Activated CD8-positive, alpha-beta T cell treated with anti-CD3 and anti-CD28 coated beads for 36 hours (primary cell): ENCODE measurements around the gene NKD1. TPM values are rescaled to one million over a fixed set of nuclear protein-coding genes. Genes with fewer than 3 reads are reported as not detected.

Source experiments
- ATAC-seq: fragments of 200-7000 bp; cut with Tn5 transposase; one replicate; pipeline ENCODE4 v1.10.0; 2021; ENCODE audit warnings: mild to moderate bottlenecking, moderate library complexity
- CTCF ChIA-PET: fragments of 350-600 bp; sonication (Branson Sonifier 250); formaldehyde crosslinking; loops from one replicate; lab custom pipeline; 2021; ENCODE audit warnings: antibody characterized with exemption; lab: Charles Lee
- POLR2A ChIA-PET: fragments of 350-600 bp; sonication (Branson Sonifier 250); formaldehyde crosslinking; loops from one replicate; lab custom pipeline; 2021; ENCODE audit warnings: antibody characterized with exemption; lab: Charles Lee
- DNase-seq: peaks from one replicate; pipeline ENCODE4 v3.0.0-alpha.2; 2020
- H3K27ac Mint-ChIP-seq: one replicate; pipeline ENCODE4 v1.8.0; 2021; ENCODE audit warnings: mild to moderate bottlenecking, mixed read lengths
- H3K27me3 Mint-ChIP-seq: one replicate; pipeline ENCODE4 v1.8.0; 2021; ENCODE audit warnings: mixed read lengths
- H3K36me3 Mint-ChIP-seq: one replicate; pipeline ENCODE4 v1.8.0; 2021; ENCODE audit warnings: low read depth, mixed read lengths
- H3K4me1 Mint-ChIP-seq: one replicate; pipeline ENCODE4 v1.8.0; 2021; ENCODE audit warnings: low read depth, mixed read lengths
- H3K4me3 Mint-ChIP-seq: one replicate; pipeline ENCODE4 v1.8.0; 2021; ENCODE audit warnings: mild to moderate bottlenecking, moderate library complexity, mixed read lengths
- H3K9me3 Mint-ChIP-seq: one replicate; pipeline ENCODE4 v1.8.0; 2021; ENCODE audit warnings: mixed read lengths
- intact Hi-C: fragments of 100-400 bp; cut with micrococcal nuclease; formaldehyde crosslinking; loops from one replicate; pipeline ENCODE4 v1.10.0; 2022
- total RNA-seq, 2 experiments: library from RNA; stranded (reverse); gene quantifications; one replicate each; pipeline ENCODE4 v1.2.3, GENCODE V29; 2021
- TF ChIP-seq, protein P1 (sequence below): fragments of 200-600 bp; IDR thresholded peaks from one replicate; pipeline ENCODE4 v1.8.0; 2022; ENCODE audit warnings: antibody characterized with exemption, mild to moderate bottlenecking

The NKD1 gene
- total RNA-seq, 2 experiments from 2014 or later = 1.9 to 3.6 TPM

- CTCF ChIA-PET = interaction anchor here (1.3 to 2.3 kb wide), 4 partner anchors 11 to 49 kb away, joined by 3 to 11 read pairs (median 4); partner anchors contain the start of gene SNX20
- Mint-ChIP-seq H3K36me3 (no peaks in the 10 kb centered on the region), H3K9me3 (no peaks in the 10 kb centered on the region), H3K27me3 (peaks cover 8% of the 10 kb centered on the region), H3K4me3 (peak overlapping the region; percentile 68), H3K27ac (peak overlapping the region; percentile 90), H3K4me1 (peaks cover 60% of the 10 kb centered on the region)
- DNase-seq (peak; percentile 78), ATAC-seq (peak; percentile 60)
- POLR2A ChIA-PET = interaction anchor here (0.7 to 3.5 kb wide), 6 partner anchors 12 to 43 kb away, joined by 3 to 19 read pairs (median 4); partner anchors contain the start of gene SNX20
- intact Hi-C loops = loop anchor here (5.0 kb wide), 1 partner anchor 44 kb away; the partner anchor contains the start of gene CYLD
- TF ChIP-seq, protein P1, sequence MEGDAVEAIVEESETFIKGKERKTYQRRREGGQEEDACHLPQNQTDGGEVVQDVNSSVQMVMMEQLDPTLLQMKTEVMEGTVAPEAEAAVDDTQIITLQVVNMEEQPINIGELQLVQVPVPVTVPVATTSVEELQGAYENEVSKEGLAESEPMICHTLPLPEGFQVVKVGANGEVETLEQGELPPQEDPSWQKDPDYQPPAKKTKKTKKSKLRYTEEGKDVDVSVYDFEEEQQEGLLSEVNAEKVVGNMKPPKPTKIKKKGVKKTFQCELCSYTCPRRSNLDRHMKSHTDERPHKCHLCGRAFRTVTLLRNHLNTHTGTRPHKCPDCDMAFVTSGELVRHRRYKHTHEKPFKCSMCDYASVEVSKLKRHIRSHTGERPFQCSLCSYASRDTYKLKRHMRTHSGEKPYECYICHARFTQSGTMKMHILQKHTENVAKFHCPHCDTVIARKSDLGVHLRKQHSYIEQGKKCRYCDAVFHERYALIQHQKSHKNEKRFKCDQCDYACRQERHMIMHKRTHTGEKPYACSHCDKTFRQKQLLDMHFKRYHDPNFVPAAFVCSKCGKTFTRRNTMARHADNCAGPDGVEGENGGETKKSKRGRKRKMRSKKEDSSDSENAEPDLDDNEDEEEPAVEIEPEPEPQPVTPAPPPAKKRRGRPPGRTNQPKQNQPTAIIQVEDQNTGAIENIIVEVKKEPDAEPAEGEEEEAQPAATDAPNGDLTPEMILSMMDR = no peak
Measured at GRCh38 chr16:50697881-50698767, 149.9 kb downstream of the NKD1 start.

Other genes starting within 250 kb of the NKD1 start
- gene BRD7, start 179.4 kb upstream of the NKD1 start, total RNA-seq = 10 to 100 TPM; 76.2 to 93.4 TPM
- 10 to 100 TPM; 24.6 to 25.0 TPM for gene SNX20, start 132.9 kb downstream of the NKD1 start, total RNA-seq
- 1 to 10 TPM; 1.1 to 1.6 TPM for gene NOD2, start 145.2 kb downstream of the NKD1 start, total RNA-seq
- gene CYLD, start 193.7 kb downstream of the NKD1 start, total RNA-seq = 10 to 100 TPM; 86.4 to 94.4 TPM